Loucy (cell line): ENCODE results near the gene ALPG.

Source experiments
- H2AFZ ChIP-seq: fragments of 200-600 bp; sonication (generic); 2 replicates; pipeline ENCODE4 v1.6.0; 2016; ENCODE audit warnings: antibody characterized with exemption, mild to moderate bottlenecking, low read length, moderate library complexity
- H3F3A ChIP-seq: fragments of 200-600 bp; 2 replicates; pipeline ENCODE4 v1.6.0; 2016; ENCODE audit warnings: antibody characterized with exemption, low read depth, mild to moderate bottlenecking
- H3K27me3 ChIP-seq: fragments of 200-600 bp; sonication (generic); 2 replicates; pipeline ENCODE4 v1.6.1; 2014; ENCODE audit warnings: low read length, mild to moderate bottlenecking; ENCODE audit not compliant: insufficient read depth, poor library complexity, severe bottlenecking
- H3K36me3 ChIP-seq: fragments of 200-600 bp; sonication (generic); 2 replicates; pipeline ENCODE4 v1.6.1; 2016; ENCODE audit warnings: low read length; ENCODE audit not compliant: insufficient read depth
- H3K4me1 ChIP-seq: fragments of 200-600 bp; sonication (generic); 2 replicates; pipeline ENCODE4 v1.5.1; 2014; ENCODE audit warnings: low read length, mild to moderate bottlenecking; ENCODE audit not compliant: insufficient read depth, poor library complexity, severe bottlenecking
- H3K4me2 ChIP-seq: fragments of 200-600 bp; sonication (generic); 2 replicates; pipeline ENCODE4 v1.6.0; 2014; ENCODE audit warnings: antibody characterized with exemption, low read length, low read depth, mild to moderate bottlenecking; ENCODE audit not compliant: poor library complexity, severe bottlenecking
- H3K4me3 ChIP-seq: fragments of 200-600 bp; sonication (generic); 2 replicates; pipeline ENCODE4 v1.5.1; 2014; ENCODE audit warnings: low read length, mild to moderate bottlenecking, mixed read lengths; ENCODE audit not compliant: poor library complexity, severe bottlenecking
- H3K79me2 ChIP-seq: fragments of 200-600 bp; sonication (generic); 2 replicates; pipeline ENCODE4 v1.6.1; 2014; ENCODE audit warnings: low read length; ENCODE audit not compliant: insufficient read depth
- H3K9ac ChIP-seq: fragments of 200-600 bp; sonication (generic); 2 replicates; pipeline ENCODE4 v1.6.0; 2014; ENCODE audit warnings: mild to moderate bottlenecking, low read depth, low read length, moderate library complexity; ENCODE audit not compliant: poor library complexity, severe bottlenecking
- H3K9me2 ChIP-seq: fragments of 200-600 bp; sonication (generic); replicated peaks from 2 replicates; pipeline ENCODE4 v1.6.1; 2016; ENCODE audit warnings: low read depth, low read length, mixed read lengths
- H3K9me3 ChIP-seq: fragments of 200-600 bp; sonication (generic); 2 replicates; pipeline ENCODE4 v1.6.1; 2014; ENCODE audit warnings: mild to moderate bottlenecking, antibody characterized with exemption, low read length, low read depth; ENCODE audit not compliant: insufficient read depth
- H4K20me1 ChIP-seq: fragments of 200-600 bp; sonication (generic); 2 replicates; pipeline ENCODE4 v1.6.0; 2014; ENCODE audit warnings: antibody characterized with exemption, low read length, mild to moderate bottlenecking; ENCODE audit not compliant: insufficient read depth, poor library complexity, severe bottlenecking
- EZH2phosphoT487 ChIP-seq: fragments of 200-600 bp; IDR thresholded peaks from 2 replicates; pipeline ENCODE4 v1.6.1; 2018; ENCODE audit warnings: antibody characterized with exemption, mild to moderate bottlenecking, moderate library complexity, borderline replicate concordance
- TF ChIP-seq, protein P1 (sequence below): fragments of 200-600 bp; sonication (generic); conservative IDR thresholded peaks from 2 replicates; pipeline ENCODE4 v1.5.1; 2014; ENCODE audit warnings: mild to moderate bottlenecking, antibody characterized with exemption, low read length

Gene ALPG

DNA sequence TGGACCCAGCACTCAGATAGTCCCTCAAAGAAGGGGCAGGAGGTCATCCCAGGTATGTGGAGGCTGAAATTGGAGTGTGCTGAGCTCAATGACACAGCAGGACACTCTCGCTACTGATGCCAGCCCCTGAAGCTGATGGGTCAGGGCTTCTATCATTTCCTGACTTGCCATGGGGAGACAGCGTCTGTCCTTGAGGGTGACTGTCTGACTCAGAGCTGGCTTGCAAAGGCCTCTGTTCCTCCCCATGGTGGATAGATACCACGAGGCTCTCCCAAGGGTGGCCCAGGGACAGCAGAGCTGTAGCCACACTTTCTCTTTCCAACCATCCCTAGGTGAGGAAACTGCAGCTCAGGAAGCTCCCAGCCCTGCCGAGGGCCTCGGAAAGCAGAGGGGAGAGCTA is 10.8 kb downstream of the ALPG start:
- Histone ChIP-seq H3F3A (no peaks in the 10 kb centered on the region), H3K9me2 (no peaks in the 10 kb centered on the region), H3K36me3 (no peaks in the 10 kb centered on the region), H3K4me1 (no peaks in the 10 kb centered on the region), H2AFZ (no peak overlapping the region), H3K4me2 (no peak overlapping the region), H4K20me1 (no peaks in the 10 kb centered on the region), H3K4me3 (no peak overlapping the region), H3K27me3 (no peaks in the 10 kb centered on the region), H3K79me2 (no peaks in the 10 kb centered on the region), H3K9me3 (peaks cover 3% of the 10 kb centered on the region; the same call in 1 of the 2 replicates), H3K9ac (no peak overlapping the region)
- TF ChIP-seq, protein P1, sequence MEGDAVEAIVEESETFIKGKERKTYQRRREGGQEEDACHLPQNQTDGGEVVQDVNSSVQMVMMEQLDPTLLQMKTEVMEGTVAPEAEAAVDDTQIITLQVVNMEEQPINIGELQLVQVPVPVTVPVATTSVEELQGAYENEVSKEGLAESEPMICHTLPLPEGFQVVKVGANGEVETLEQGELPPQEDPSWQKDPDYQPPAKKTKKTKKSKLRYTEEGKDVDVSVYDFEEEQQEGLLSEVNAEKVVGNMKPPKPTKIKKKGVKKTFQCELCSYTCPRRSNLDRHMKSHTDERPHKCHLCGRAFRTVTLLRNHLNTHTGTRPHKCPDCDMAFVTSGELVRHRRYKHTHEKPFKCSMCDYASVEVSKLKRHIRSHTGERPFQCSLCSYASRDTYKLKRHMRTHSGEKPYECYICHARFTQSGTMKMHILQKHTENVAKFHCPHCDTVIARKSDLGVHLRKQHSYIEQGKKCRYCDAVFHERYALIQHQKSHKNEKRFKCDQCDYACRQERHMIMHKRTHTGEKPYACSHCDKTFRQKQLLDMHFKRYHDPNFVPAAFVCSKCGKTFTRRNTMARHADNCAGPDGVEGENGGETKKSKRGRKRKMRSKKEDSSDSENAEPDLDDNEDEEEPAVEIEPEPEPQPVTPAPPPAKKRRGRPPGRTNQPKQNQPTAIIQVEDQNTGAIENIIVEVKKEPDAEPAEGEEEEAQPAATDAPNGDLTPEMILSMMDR = no peak
- no peak for TF ChIP-seq EZH2phosphoT487

DNA sequence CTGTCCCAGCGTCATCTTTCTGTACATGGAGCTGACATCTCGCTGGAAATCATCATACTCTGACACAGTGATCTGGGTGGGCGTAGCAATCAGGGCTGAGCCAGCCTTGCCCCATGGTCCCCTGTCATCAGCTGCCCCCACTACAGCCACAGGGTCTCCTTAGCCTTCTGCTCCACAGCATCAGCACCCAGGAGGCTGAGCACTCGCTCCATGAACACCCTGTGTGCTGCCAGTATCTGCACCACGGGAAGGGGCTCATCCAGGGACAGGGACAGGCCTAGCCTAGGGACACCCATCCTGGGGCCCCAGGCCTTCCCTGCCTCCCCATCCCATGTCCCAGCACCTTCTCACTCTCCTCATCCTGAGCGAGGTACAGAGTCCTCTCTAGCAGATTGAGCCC is 11.4 kb downstream of the ALPG start:
- Histone ChIP-seq H2AFZ (no peak overlapping the region), H3K4me2 (no peak overlapping the region), H4K20me1 (no peaks in the 10 kb centered on the region), H3K27me3 (no peaks in the 10 kb centered on the region), H3K79me2 (no peaks in the 10 kb centered on the region), H3K9ac (no peak overlapping the region), H3K4me1 (no peaks in the 10 kb centered on the region), H3K9me3 (peaks cover 7% of the 10 kb centered on the region; the same call in 1 of the 2 replicates), H3F3A (no peaks in the 10 kb centered on the region), H3K9me2 (no peaks in the 10 kb centered on the region), H3K4me3 (no peak overlapping the region), H3K36me3 (no peaks in the 10 kb centered on the region)
- TF ChIP-seq EZH2phosphoT487 = no peak
- TF ChIP-seq, protein P1 = no peak

DNA sequence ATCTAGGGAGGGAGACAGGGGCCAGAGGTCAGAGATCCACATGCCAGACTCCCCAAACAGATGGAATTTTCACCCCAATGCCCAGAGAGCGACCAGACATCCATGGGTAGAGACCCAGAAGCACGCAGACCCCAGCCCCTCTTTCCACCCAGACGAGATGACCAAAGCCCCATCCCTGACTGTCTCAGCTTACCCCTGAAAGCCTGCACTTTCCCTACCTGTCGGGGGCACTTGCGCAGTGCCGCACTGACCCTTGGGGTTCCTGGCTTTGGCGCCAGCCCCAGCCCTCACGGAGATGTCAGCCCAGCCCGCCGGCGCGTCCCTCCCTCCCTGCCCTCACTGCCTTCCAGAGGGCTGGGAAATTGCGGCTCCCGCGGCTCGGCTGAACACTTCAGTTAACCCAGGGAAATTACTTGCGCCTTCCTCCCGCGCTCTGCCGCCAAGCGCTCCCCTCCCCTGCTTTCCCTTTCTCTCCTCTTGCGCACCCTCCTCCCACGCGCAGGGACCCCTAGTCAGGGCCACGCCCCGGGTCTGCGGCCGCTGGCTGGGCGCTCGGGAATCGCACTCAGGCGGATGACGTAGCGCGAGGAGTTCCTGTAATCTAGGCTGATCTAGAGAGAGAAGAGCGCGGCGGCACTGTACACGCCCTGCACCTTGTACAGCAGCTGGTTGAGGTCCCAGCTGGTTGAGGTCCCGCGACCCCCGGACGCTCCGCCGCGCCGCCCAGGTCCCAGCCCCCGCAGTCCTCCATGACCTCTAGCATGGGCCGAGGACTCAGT is 12.0 kb downstream of the ALPG start:
- Histone ChIP-seq H3K9ac (no peak overlapping the region), H2AFZ (no peak overlapping the region), H3K9me2 (no peaks in the 10 kb centered on the region), H3K4me3 (no peak overlapping the region), H3K27me3 (no peaks in the 10 kb centered on the region), H3K9me3 (peaks cover 7% of the 10 kb centered on the region; the same call in 1 of the 2 replicates), H3F3A (no peaks in the 10 kb centered on the region), H3K36me3 (no peaks in the 10 kb centered on the region), H3K4me2 (no peak overlapping the region), H4K20me1 (no peaks in the 10 kb centered on the region), H3K79me2 (no peaks in the 10 kb centered on the region), H3K4me1 (no peaks in the 10 kb centered on the region)
- TF ChIP-seq, protein P1 = no peak
- TF ChIP-seq EZH2phosphoT487 = no peak
